Activated effector memory CD4-positive, alpha-beta T cell treated with anti-CD3 and anti-CD28 coated beads, Interleukin-2, amount 50 U/mL, for 16 hours (primary cell): ENCODE data around the gene GBP5.
"Not testable (repeated sequence)": the region's sequence is repeated elsewhere in the genome, so short reads cannot be mapped to it uniquely, and the experiment has no call there.

Experiments used
- DNase-seq: peaks from one replicate; pipeline ENCODE4 v3.0.0-alpha.2; 2020

GBP5 gene

DNA sequence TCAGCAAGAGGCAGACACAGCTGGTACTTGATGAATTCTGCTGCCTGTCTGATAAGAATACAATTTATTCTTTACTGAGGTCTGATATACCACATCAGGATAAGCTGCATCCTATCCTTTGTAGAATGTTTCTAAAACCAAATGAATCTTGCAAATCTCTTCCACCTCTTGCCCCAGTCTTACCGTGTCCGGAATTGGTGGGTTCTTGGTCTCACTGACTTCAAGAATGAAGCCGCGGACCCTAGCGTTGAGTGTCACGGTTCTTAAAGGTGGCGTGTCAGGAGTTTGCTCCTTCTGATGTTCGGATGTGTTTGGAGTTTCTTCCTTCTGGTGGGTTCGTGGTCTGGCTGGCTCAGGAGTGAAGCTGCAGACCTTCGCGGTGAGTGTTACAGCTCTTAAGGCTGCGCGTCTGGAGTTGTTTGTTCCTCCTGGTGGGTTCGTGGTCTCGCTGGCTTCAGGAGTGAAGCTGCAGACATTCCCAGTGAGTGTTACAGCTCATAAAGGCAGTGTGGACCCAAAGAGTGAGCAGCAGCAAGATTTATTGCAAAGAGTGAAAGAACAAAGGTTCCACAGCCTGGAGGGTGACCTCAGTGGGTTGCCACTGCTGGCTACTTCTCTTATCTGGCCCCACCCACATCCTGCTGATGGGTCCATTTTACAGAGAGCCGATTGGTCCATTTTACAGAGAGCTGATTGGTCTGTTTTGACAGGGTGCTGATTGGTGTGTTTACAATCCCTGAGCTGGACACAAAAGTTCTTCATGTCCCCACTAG lies at the start of gene GBP5:
Gene GBP5 (minus strand): TSS at position 592 of the 773 bp plus-strand sequence. CDS start 3,305 bp downstream, outside the sequence.
- DNase-seq, result peak; percentile 86

DNA sequence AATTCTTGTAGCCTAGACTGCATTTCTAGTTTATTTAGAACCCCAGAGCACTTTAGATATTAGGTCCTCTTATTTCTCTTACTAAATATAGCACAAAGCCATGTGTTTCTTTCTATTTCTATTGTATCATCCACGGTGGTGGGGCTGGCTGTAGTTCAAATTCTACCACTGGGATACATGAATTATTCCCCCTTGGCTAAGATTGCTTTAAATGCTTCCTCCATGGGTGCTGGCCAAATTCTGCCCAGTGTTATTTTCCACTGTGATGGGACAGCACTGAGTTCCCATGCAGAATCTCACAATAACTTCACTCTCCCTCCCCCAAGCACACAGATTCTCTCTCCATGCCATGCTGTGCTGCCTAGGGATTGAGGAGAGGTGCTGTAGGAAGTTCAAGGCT lies 49.7 kb upstream of the GBP5 start:
- DNase-seq, result no peak

- DNase-seq, result no peak
Measured at GRCh38 chr1:89312572-89312971, 39.9 kb upstream of the GBP5 start.

- no peak for DNase-seq
Measured at GRCh38 chr1:89311757-89312156, 39.1 kb upstream of the GBP5 start.

GRCh38 chr1:89310976-89311375 lies 38.3 kb upstream of the GBP5 start:
- no peak for DNase-seq

DNA sequence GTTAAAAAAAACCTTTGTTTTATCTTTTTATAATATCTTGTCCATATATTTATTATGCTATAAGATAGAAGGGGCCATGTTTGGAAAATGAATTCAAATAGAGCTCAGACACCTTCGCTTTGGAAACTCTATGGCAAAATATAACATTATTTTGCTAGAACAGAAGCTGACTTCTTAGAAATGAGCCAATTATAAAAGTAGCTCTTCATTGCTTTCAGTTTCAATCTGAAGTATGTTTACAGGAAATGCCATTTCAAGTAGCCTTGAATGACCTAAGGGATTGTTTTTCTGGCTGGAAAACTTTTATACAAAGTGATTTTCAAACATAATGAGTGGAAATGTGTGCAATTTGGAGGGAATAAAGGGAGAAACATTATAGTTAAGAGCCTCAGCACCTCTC lies 37.8 kb upstream of the GBP5 start:
- no peak for DNase-seq

DNA sequence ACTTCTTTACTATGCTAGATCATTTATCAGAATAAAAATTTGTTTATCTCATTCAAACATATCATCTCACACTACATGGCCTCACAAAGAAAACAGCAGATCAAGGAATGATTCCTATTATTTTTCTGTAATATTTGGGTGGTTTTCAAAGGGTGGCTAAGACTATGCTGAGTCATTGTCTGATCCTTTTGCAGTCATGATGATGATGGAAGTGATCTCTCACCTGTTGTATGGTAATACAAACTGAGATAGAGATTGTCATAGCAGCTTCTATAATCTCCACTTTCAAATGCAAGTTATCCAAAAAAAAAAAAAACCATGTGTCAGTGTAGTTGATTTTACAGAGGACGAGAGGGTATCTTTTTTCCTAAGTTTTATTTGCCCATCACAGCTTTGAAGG lies 37.2 kb upstream of the GBP5 start:
- DNase-seq, result no peak

GRCh38 chr1:89306273-89306672 lies 33.6 kb upstream of the GBP5 start:
- DNase-seq, result no peak

DNA sequence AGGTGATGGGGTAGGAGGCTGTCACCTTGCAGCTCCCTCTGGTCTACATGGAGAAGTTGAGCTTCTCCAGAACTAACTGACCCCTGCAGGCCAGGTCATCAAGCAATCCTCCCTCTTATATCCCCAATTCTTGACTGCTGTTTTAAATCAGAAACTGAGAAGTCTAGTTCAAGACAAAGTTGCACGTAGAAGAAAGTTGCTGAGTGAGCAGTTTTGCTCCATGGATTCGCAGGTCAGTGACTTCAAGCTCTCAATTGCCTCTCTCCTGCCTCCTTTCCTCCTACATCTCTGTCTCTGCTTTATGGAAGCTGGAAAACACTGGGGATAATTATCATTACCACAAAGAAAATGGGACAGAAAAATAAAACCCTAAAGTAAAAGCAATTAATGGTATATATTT lies 32.8 kb upstream of the GBP5 start:
- no peak for DNase-seq

- no peak for DNase-seq
Measured at GRCh38 chr1:89304572-89305230, 32.0 kb upstream of the GBP5 start.

DNA sequence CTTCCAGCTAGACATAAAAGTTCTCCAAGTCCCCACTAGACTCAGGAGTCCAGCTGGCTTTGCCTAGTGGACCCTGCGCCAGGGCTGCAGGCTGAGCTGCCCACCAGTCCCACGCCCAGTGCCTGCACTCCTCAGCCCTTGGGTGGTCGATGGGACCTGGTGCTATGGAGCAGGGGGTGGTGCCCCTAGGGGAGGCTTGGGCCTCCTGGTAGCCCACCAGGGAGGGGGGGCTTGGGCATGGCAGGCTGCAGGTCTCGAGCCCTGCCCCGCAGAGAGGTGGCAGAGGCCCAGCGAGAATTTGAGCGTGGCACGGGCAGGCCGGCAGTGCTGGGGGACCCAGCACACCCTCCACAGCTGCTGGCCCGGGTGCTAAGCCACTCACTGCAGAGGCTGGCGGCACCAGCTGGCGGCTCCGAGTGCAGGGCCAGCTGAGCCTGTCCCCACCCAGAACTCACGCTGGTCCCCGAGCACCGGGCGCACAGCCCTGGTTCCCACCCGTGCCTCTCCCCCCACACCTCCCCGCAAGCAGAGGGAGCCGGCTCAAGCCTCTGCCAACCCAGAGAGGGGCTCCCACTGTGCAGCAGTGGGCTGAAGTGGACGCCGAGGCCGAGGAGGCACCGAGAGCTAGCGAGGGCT lies 30.2 kb upstream of the GBP5 start:
- DNase-seq, result no peak

DNA sequence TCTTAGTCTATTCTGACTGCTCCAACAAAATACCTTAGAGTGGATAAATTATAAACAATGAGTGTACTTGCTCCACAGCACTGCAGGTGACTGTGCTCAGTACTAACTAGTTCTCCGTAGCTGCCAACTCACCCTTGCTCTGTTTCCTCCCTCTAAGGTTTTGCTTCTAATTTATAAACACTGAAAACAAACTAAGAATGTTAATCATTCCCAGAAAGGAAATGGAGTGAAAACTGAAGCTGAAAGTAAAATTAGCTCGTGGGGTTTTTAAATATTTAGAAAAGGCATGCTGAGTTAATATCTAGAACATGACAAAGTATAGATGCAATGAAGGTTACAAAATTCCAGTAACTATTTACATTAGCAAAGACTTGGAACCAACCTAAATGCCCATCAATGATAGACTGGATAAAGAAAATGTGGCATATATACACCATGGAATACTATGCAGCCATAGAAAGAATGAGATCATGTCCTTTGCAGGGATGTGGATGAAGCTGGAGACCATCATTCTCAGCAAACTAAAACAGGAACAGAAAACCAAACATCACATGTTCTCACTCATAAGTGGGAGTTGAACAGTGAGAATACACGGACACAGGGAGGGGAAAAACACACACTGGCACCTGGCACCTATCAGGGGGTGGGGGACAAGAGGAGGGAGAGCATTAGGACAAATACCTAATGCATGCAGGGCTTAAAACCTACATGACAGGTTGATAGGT lies 27.2 kb upstream of the GBP5 start:
- DNase-seq, result peak; percentile 71

DNA sequence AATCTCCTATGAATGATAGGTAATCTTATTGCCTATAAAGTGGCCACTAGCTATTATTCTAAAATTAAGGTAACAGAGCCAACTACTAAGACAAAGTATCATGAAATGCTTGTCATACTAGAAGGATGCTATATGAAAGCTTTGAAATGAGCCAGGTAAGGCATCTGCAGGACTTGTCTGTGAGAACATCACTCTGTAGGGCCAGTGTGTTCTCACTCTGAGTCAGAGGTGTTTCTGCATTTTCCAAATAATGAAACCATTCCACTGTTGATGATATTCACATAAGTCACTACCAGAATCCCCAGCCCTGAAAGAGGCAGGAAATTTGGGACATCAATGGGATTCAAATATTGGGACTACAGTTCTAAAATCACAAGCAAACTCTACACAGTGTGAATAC lies 25.8 kb upstream of the GBP5 start:
- DNase-seq, result no peak

GRCh38 chr1:89295187-89295586 lies 22.5 kb upstream of the GBP5 start:
- DNase-seq, result no peak

GRCh38 chr1:89291276-89291675 lies 18.6 kb upstream of the GBP5 start:
- DNase-seq, result no peak

DNA sequence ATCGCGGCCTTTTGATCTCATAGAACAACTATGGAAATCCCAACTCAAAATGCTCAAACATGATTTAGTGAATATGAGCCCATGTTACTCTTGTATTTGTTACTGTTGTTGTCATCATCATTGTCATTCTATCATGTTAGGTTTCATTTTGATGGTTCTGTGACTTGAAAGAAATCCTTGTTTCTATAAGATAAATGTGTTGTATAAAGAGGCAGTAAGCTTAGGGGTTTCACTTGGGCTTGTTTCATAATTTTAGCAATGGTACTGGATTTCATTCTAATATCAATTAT lies 15.3 kb upstream of the GBP5 start:
- DNase-seq, result no peak

DNA sequence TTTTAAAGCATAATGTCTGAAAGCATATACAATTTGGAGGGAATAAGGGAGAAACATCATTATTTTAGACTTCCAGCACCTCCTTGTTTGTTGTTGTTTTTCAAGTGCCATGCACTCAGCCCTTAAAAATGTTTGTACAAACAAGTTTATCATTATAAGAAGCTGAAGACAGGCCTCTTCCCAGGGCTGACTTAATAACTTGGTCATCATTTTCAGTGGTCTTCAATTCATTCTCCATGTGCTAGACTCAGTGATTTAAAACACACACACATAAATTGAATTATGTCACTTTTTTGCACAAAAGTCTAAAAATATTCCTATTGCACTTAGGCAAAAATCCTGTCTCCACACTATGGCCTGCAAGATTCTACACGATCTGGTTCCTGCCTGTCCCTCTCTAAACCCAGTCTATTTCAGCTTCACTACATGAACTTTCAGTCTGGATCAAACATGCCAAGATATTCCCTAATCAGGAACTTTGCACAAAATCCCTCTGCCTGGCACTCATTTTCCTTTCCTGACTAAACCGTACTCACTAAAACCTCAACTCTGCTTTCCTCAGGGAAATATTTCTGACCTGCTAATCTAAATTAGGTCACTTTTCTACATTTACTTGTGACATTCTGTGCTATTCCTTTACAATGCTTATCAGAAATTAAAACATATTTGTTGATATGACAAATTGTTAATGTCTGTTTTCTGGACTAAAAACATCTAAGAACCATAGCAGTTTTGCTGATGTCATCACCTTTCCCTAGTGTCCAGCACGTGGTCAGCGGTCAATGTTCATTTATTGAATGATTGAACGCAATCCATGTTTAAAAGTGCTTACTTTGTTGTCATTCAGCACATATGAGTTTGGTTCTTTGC lies 14.8 kb upstream of the GBP5 start:
- no peak for DNase-seq

DNA sequence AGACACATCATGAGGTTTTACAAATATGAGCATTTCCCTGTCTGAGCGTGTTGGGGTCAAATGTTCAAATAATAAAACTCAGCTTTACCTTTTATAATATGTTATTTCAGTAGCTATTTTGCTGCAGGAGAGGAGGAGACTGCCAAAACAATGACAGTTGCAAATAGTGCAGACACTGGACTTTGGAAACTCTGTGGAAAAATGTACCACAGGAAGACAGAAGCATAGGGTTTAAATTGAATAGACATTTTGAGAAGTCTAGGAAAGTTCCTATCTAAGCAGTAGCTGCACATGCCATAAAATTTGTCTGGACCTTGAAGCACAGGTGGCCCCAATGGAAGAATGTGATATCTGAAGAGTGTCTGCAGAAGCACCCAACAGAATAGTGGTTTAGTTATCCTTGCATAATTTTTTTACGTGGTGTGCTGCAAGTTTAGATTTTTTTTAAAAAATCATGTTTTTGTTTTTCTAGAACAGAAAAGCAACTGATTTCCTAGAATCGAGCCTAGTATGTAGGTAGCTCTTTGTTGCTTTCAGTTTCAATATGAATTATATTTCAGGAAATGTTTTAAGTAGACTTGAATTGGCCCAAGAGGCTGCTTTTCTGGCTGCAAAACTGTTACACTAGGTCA lies 14.0 kb upstream of the GBP5 start:
- no peak for DNase-seq

DNA sequence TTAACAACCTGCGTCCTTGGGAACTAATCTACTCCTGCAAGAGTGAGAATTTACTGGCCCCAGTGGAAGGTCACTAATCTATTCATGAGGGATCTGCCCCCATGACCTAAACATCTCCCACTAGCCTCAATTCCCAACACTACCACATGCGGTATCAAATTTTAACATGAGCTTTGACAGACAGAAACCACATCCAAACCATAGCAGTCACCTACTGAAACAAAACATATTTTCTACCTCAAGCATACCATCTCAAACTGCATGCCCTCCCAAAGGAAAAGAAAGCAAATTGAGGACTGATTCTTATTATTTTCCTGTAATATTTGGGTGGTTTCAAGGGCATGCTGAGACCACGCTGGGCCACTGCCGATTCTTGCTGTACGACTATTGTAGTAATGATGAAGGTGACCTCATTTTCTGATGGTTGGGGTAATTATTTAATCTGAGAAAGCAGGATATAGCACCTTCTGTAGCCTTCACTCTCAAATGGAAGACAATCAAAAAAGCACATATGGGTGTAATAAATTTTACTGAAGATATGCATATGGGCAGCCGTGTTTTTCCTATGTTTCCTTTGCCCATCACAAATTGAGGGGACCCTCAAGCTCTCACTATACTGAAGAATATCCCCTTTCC lies 13.2 kb upstream of the GBP5 start:
- DNase-seq, result no peak

- DNase-seq, result not testable (repeated sequence)
Measured at GRCh38 chr1:89284078-89284763, 11.6 kb upstream of the GBP5 start.

GRCh38 chr1:89280766-89281165 lies 8.1 kb upstream of the GBP5 start:
- DNase-seq, result no peak
